HG02840 (cell line): ENCODE measurements around the gene CLEC9A.

ENCODE experiments used
- ATAC-seq: cut with Tn5 transposase; IDR thresholded peaks from one replicate; pipeline ENCODE4 v1.9.1; 2021; ENCODE audit warnings: mild to moderate bottlenecking, moderate library complexity, moderate number of reproducible peaks; ENCODE audit not compliant: unreplicated experiment, low FRiP score

CLEC9A gene

DNA sequence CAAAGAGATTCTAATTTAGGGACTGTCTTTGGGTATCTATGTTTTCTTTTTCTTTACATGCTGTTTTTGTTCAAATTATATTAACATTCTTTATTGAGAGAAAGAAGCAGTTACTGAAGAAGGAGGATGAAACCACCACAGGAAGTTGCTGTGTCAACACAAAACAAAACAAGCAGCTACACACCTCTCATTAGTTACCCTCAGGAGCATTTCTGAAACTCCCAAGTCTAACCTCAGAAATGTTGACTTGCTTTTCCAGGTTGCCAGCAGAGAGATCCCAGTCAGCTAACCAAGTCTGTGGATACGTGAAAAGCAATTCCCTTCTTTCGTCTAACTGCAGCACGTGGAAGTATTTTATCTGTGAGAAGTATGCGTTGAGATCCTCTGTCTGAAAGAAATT, 34.8 kb downstream of the CLEC9A start:
- ATAC-seq: no peak

DNA sequence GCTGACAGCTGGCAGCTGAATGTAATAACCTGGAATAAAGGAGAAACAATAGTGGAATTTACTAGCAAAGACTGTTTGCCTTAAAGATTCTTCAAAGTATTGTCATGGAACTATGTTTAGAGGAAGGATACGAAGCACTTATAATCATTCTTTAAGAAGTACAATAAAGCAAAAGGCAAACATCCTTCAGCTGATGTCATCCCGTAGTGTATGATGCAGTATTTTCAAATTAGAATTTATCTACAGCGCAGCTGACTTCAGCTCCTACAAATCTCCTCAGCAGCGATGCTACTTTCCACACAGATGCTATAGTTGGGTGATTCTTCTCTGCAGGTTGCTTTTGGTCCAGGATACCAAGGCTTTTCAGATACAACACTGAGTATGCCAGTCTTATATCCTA, 36.8 kb downstream of the CLEC9A start:
- no peak for ATAC-seq

DNA sequence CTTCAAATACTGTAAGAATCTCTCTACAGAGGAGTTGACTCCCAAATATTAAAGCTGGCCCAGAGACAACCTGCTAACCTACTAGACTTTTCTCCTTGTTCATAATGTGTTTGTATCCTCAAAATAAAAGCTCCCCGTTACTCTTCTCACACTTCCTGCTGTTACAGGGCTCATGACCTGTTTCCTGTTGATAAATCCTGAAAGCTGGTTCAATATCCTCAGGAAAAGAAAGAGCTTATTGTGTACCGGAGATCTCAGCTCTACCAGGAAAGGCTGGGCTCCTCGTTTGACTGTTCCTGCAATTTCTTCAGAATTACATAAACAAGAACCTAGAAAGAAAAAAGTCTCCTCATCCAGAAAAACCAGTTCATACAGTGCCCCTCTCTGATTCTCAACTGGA, 37.5 kb downstream of the CLEC9A start:
- ATAC-seq: no peak

DNA sequence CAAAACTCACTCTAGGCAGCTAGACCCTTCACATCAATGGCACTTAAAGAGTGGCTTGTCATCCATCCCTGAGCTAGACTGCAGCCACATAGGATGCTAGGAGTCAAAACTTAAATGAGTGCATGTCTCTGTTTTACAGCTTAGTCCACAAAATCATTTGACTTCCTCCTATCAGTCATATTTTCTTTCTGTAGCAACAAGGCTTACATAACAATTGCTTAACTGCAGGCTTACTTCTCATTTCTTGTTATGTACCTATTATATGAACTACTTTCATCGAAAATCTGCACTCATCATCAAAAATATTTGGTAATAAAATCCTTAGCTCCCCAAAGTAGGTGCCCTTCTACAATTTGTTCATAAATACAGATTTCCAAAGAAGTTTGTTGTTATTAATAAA, 38.2 kb downstream of the CLEC9A start:
- no peak for ATAC-seq

DNA sequence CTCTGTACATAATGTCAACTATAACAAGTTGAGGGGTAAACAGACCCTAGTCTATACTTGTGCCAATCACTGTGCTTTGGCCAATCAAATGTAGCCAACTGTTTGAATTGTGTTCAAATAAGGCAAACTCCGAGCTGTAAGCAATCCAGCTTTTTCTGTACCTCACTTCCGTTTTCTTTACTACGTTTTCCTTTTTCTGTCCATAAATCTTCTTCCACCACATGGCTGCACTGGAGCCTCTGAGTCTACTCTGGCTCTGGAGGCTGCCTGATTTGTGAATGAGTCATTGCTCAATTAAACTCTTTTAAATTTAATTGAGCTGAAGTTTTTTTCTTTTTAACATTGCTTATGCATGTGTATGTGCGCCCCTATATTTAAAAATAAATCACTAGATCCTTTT, 38.6 kb downstream of the CLEC9A start:
- no peak for ATAC-seq

DNA sequence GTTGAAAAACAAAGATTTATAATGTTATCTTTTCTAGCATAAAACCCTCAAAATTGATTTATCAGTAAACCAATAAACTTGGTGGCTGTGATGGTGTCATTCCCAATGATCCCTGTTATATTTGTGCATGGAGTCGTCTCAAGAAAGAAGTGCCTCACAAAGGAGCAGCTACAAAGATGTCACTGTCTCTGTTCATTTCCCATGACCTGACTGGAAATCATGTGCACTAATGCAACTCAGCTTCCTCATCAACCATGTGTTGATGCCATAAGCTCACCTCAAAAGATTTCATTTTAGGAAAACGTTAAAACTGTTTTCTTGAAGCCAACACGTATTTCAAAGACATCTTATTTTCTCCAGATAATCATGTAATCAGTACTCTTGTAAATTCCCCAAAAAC, 39.5 kb downstream of the CLEC9A start:
- ATAC-seq: no peak

DNA sequence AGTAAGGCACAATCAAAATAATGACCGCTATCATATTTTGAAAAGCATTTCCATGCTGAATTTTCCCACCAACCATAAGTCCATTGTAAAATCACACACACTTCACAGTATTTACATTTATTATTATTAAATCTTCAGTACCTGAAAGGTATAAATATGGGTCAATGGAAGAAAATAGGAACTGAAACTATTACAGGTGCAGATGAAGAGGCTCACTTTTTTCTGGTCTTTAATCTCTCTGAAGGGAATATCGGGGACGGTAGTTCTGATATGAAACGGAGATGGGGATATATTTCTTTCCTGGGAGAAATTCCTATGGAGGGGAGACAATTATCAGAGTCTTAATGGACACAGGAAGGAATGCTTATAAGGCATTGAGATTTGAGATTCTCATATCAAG, 39.9 kb downstream of the CLEC9A start:
- ATAC-seq: no peak

DNA sequence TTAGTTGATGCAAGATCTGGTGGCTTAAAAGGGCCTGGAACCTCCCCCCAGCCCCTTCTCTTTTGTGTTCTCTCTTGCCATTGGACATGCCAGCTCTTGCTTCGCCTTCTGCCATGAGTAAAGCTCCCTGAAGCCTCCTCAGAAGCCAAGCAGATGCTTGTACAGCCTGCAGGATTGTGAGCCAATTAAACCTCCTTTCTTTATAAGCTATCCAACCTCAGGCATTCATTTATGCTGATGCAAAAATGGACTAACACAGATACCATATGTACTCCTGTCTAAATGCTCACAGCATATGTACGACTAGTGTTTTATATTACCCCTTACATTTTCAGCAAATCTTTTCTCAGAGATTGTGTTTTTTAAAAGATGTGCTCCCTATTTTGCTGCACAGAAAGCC, 41.6 kb downstream of the CLEC9A start:
- ATAC-seq: no peak

DNA sequence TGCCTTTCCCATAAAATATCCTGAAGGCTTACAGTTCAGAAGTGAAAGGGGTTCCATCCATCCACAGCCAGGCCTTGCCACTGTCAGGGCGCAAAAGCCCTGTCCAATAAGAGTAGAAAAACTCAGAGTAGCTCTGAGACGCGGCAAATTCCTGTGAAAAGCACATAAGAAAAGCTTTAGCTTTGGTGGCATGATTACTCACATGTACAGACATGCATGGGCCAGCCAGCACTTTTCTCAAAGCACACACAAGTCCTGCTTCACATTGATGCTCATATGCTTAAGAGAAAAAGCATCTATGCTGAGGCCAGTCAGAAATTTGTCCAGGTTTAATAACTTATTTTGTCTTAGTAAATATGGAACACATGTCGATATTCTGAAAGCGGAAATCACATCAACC, 42.8 kb downstream of the CLEC9A start:
- ATAC-seq: no peak

DNA sequence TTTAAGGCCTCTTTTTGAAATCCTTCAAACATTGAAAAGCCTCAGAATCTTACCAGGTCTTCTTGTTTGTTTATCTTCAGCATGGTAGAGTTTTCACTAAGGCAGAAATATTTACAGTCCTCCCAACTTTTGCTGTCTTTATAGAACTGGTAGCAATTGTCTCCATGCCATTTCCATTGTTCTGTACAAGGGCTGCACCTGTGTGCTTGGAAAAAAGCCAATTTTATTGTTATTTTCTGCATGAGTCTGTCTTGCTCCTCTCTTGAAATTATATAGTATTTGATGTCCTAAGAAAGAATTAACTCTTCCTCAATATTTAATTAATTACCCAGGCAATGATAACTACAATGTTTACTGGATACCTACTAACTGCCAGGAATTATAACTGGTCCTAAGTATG, 45.0 kb downstream of the CLEC9A start:
- no peak for ATAC-seq

DNA sequence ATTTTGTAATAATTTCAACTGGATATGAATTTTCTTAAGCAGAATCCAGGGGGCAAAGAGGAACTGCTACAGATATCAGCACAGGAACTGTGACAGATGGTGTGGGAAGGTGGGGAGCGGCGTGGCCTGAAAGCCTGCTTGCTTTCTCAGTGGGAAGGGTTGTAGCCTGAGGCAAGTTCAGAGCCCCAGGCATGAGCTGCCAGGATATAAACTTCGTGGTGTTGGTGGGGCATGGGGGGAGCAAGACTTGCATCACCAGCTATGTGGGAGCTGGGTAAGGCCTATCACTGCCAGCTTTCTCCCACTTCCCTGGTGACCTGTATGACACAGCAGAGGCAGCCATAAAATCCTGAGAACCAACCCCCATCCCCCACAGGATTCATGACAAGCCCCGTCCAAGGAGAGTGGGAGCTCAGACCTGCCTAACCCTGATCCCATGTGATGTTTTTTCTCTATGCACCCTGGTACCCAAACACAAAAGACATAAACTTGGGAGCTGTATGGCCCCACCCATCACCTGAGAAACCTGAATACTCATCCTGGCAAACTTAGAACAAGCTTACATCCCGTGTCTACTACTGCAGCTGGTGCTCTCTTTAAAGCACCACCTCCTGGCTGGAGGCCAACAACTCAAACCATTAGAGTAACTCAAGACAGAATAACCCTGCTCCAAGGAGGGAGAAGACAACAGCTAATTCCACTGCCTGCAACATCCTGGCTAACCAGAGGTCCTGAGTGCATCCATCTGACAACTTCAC, 51.8 kb downstream of the CLEC9A start:
- no peak for ATAC-seq

DNA sequence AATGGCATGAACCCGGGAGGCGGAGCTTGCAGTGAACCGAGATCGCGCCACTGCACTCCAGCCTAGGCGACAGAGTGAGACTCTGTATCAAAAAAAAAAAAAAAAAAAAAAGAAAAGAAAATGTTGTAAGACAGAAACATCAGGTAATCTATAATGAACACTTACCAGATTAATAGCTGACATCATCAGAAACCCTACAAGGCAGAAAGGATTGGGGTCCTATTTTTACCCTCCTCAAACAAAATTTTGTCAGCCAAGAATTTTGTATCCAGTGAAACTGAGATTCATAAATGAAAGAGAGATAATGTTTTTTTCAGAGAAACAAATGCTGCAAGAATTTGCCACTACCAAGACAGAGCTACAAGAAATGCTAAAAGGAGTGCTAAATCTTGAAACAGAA, 54.3 kb downstream of the CLEC9A start:
- ATAC-seq: no peak

DNA sequence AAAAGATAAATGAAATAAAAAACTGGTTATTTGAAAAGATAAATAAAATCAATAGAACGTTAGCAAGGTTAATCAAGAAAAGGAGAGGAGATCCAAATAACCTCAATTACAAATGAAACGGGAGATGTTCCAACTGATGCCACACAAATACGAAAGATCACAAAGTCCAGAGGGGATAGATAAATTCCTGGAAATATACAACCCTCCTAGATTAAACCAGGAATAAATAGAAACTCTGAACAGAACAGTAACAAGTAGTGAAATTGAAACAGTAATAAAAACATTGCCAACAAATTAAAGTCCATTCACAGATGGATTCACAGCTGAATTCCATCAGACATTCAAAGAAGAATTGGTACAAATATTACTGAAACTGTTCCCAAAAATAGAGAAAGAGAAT, 55.9 kb downstream of the CLEC9A start:
- no peak for ATAC-seq

DNA sequence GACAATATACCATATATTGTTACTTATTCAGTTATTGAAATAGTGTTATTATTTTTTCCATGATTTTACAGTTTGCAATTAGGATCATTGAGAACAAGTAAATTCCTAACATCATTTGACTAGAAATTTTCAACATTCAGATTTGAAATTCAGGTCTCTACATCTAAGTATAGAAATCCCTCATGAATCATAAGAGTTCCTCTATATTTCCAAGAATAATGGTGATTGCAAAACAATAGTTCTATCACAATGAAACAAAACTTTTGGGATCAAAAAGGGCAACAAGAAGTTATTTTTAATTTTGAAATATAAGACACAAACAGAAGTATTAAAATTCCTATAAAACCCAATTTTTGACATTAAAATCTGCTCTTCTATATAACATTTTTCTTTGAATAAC, 57.5 kb downstream of the CLEC9A start:
- no peak for ATAC-seq

DNA sequence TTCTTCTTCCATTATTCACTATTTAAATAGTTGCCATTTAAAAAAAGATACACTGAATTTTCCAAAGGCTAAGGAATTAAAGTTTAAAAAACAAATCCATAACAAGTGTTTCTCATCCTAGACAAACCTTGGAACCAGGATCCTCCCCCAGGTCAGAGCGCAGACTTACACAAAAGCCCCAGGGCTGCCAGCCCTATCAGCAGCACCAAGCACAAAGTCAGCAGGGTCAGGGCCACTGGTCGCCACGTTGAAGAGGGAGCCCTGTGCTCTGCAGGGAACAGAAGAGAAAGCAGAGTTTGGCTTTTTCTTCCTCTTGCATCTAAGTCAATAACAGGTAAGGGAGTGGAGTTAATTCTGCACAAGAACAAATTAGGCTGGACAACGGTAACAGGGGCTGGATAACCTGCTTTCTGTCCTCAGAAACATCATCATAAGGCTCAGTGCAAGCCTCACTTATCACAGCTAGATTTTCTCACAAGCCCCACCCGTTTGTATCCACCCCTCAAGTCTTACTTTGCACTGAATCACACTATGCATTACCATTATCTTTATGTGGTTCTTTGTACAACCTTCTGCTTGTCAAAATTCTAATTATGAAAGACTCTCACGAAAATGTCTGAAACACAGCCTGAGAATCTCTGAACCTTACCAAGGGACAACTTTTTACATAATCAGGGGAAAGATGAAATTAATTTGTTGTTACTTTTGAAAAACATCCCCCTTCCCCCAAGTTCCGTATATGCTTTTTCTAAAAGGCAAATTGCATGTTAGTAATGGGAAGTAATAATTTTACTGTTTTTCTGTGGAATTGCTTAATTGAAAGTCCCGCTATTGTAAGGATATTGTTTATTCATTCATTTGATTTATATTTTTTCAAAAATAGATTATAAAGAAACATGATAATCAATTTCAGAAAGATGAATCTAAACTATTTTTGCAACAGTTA, 58.7 kb downstream of the CLEC9A start:
- ATAC-seq: no peak

DNA sequence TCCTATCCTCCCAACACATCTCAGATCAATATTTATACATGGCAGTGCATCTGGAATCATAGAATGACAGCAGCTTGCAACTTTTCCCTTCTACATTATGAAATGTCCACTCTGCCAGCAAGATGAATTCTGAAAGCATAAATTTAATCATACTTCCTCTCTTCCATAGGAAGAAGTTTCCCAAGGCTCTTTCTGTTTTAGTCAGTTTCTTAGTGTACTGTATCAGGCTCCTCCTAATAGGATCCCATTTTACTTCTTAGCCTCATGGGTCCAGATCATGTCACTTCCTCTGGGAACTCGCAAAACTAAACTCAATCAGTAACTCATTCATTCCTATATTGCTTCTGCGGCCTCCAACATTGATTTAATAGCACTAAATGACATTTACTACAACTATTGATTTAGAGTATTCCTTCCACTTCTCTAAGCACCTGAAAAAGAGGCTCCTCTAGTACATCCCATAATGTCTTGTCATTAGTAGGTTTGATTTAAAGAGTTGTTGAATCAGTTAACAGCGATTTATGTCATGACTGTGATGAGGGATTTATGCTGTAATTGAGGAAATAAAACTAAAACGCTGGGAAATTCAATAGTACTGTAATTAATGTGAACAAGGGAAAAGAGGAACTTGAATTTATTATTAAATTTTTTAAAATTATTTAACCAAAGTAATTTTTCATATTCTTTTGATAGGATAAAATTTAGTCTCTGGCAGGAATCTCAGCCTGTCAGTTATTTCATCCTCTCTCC, 64.3 kb downstream of the CLEC9A start:
- ATAC-seq: no peak

DNA sequence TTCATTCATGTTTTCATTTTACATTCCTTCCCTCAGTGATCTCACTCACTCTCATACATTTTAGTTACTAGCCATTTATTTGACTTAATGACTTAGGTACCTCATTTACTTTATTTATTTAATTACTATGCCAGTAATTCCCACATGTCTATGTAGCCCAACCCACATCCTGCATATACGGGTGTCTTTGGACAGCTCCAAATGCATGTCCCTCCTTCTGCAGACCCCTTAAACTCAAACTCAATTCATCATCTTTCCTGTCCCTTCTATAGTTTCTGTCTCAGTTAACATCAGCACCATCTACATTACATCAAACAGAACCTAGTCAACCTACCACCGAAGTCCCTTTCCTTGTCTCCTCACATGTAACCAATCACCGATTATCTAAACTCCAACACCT, 65.5 kb downstream of the CLEC9A start:
- ATAC-seq: no peak

DNA sequence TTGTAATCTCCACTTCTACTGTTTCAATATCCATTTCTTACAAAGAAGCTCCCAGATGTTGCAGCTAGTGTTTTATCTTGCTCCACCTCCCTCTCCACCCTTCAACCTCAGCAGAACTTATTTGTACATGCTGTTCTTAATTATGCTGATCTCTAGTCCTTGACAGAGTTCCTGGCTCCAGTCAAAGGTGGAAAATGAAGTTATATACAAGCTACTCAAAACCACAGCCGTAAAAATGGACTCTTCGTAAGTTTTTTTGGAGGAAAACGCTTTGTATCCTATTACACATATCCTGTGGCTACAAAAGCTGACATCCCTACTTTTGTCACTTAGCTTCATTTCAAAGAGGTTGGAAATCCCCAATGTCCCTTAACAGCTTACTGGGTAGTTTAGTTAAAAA, 67.0 kb downstream of the CLEC9A start:
- ATAC-seq: no peak

DNA sequence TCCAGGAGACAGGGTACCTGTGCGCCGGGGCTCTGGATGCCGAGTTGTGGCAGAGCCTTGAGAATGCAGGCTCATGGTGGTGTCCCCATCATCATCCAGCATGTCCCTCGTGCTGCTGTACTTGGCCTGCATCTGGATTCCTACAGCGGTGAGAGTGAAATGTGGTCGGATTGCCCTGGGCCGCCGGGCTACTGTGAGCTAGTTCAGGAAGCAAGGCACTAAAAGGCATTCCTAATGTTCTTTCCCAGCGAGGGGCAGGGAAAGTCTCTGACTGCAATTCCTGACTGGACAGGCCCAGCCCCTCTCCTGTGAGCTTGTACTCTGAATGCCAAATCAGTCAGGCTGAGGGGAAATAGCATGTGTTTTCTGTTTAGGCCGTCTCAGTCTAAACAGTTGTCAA, 68.3 kb downstream of the CLEC9A start, which contains the start of gene CLEC1A:
Gene CLEC1A, minus strand, starts transcription at position 195 of the 400 bp plus-strand sequence. Its CDS starts 63 bp downstream, at position 132.
- no peak for ATAC-seq

DNA sequence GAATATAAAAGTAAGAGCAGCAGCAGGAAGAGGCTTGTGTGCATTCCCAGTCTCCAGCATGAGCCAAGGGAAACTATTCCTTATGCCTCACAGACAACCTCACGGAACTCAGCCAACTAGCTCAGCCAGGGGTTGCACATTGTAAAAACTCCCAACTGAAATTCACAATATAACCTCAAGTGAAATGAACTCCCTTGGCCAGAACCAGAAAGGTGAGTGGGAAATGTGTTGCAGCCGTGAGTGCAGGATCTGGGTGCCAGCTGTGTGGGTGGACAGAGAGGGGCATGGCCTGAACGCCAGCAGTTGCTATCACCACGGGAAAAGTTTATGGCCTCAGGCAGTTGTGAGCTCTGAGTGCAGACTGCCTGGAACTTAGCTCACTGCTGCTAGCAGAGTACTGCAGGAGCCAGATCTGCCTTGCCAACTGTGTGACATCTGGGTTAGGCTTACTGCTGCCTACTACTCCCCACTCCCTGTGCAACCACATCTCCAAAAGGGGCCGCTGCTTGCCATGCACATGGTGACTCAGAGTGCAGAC, 70.6 kb downstream of the CLEC9A start:
- no peak for ATAC-seq
